ENCODE data around the gene EIF1B.

The EIF1B gene

DNA sequence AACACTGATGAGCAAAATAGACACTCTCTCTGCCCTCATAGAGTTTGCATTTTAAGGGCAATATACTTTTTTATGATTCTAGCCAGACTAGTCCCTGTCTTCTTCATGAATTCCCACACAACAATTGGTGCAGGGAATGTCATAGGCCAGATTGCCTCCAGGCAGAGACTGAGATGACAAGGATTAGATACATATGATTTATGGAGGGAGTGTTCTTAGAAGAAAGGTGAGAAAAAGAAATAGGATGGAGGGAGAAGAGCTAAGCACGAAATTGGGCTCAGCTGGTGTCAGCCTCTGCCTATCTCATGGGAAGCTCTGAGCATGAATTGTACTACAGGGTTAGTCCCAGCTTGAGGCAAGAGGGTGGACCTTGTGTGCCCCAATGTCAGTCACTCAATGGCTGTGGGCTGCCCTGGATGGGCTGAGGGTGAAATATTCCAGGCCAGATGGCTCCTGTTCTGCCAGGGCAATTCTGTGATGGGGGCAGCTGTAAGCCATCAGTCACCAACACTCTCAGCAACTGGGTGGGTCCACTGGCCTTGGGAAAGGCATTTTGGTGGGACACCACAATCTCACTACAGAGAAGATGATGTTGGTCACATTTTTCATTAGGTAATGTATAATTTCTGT is 31.1 kb downstream of the EIF1B start:
- DNase-seq (ENCODE audit: low read depth) = no peak

DNA sequence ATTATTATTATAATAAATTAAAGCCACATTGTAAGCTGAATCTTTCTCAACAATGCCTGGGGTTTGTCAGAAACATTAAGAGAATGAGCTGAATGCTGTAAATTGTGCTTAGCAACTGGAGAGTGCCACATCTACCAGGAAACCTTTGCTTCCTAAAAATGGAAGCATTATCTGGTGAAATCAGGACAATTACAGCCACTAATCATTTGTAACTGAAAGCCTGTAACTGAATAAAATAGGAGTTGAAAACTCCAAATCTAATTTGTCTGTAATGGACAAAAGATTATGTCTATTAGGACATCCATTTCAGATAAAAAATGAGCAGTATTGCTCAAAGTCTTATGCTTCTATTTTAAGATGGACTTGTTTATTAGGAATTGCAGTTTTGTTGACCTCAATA is 32.2 kb downstream of the EIF1B start:
- DNase-seq (ENCODE audit: low read depth) = no peak

DNA sequence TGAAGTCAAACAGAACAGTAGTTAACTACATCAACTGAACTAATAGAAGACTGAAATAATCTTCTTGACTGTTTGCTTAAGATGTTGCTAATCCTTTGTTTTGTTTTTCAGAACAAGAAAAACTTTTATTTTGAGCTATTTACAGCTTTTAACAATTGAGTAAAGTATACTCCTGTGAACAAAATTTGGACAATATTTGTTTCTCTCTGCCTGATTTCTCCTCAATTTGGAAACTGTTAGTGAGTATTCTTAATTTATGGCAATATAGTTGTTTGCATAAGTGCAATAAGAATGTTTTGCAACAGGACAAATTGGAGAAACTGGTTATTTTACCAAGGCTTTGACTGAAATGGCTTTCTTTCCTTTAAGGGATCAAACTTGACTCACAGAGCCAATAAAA is 41.0 kb downstream of the EIF1B start:
- DNase-seq (ENCODE audit: low read depth) = no peak

- DNase-seq (ENCODE audit: low read depth) = no peak
Measured at GRCh38 chr3:40355410-40355809, 45.9 kb downstream of the EIF1B start.

DNA sequence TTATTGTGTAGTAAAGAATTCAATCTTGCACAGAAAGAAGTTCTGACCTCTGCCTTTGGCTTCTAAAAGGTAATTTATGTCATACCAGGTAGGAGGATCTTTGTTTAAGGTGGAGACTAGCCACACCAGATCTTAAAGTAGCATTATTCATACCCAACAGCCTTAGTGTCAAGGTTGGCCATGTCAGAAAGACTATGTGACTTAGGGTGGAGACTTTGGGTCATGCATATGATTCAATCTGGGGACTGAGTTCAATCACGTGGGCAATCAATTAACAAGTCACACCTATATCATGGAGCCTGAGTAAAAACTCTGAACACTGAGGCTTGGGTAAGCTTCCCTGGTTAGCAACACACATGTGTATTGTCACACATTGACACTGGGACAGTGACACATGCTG is 48.9 kb downstream of the EIF1B start:
- DNase-seq (ENCODE audit: low read depth) = no peak

Measured in stimulated activated CD8-positive, alpha-beta memory T cell treated with anti-CD3 and anti-CD28 coated beads, Interleukin-15, amount 100 ng/mL, for 24 hours (primary cell).